ENCODE data around the gene PDXP.

The PDXP gene

DNA sequence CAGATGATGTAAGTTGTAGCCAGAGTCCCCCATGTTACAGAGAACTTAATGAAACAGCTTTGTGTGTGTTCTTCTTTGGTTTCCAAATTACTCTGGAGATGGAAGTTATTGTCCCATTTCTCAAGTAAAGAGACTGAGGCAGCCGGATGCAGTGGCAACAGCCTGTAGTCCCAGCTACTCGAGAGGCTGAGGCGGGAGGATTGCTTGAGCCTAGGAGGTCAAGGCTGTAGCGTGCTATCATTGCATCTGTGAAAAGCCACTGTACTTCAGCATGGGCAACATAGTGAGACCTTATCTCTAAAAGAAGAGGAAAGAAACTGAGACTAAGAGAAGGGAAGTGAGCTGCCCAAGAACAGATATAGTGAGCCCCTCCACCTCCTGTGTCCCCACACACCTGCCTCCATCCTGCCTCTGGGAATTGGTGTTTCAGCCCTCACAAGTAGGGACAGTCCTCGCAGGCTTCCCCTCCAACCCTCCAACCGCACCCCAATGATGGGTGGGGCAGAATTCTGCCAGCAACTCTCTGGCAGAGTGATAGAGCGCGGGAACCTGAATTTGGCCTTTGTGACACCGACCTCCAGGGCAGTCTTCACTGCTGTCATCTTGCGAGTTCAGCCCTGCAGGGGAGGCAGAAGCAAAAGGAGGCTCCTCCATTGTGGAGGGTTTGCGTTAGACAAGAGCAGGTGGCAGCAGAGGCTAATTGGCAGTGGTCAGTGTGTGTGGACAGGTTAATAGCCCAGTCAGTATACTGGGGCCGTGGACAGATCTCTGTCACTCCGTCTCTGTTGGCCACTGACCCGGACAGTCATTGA lies 1.6 kb downstream of the PDXP start:
- peak overlapping the region; percentile 56 for H3K4me3 ChIP-seq (ENCODE audit: low read length)
- TF ChIP-seq, protein P1, sequence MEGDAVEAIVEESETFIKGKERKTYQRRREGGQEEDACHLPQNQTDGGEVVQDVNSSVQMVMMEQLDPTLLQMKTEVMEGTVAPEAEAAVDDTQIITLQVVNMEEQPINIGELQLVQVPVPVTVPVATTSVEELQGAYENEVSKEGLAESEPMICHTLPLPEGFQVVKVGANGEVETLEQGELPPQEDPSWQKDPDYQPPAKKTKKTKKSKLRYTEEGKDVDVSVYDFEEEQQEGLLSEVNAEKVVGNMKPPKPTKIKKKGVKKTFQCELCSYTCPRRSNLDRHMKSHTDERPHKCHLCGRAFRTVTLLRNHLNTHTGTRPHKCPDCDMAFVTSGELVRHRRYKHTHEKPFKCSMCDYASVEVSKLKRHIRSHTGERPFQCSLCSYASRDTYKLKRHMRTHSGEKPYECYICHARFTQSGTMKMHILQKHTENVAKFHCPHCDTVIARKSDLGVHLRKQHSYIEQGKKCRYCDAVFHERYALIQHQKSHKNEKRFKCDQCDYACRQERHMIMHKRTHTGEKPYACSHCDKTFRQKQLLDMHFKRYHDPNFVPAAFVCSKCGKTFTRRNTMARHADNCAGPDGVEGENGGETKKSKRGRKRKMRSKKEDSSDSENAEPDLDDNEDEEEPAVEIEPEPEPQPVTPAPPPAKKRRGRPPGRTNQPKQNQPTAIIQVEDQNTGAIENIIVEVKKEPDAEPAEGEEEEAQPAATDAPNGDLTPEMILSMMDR (IDR thresholded peaks at IDR 0.05; ENCODE audit: insufficient read depth, low read depth, low read length, missing control alignments) = no peak
- DNase-seq (ENCODE audit: low read depth) = no peak

DNA sequence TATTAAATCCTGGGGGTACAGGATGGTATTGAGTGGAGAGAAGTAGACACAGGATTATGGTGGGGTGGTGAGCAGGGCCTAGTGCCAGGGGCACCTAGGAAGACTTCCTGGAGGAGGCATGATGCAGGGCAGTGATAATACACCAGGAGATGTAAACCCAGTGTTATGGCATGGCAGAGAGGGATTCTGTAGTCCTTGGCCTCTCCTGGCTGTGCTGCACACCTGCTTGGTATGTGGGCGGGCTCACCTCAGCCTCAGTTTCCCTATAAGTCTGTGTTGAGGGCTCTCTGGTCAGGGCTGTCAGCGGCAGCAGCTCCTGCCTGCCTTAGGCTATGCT lies 2.2 kb downstream of the PDXP start:
- DNase-seq (ENCODE audit: low read depth) = no peak
- no peak overlapping the region for H3K4me3 ChIP-seq (ENCODE audit: low read length)
- TF ChIP-seq, protein P1 (IDR thresholded peaks at IDR 0.05; ENCODE audit: insufficient read depth, low read depth, low read length, missing control alignments) = no peak

DNA sequence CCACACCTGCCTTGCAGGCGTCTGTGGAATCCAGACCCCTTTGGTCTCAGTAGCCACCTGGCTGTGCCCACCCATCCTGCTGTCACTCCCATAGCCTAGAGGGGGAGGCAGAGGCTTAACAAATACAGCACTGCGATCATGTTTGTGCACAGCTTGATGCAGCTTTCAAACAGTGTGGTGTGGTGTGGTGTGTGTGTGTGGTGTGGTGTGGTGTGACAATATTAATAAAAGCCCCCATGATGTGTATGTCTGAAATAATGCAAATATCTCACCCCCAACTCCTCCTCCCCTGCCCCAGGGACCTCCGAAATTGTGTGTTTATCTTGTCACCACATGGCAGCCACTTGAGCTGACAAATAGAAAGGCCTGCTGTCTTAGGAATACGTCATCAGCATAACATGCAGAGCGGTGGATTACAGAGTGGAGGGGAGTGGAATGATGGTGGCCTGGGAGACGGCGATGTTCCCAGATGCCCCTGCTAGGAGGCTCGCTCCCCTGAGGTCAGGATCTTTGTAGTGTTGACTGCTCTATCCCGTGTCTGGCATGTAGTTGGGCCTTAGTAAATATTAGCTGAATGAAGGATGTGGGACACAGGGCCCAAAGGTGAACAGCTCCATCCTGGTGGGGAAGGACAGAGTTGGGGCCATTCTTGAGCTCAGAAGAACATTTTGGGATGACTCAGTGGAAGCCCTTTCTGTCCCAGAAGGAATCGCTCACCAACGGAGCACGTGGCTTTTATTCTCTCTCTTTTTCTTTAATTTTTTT lies 2.8 kb downstream of the PDXP start:
- TF ChIP-seq, protein P1 (IDR thresholded peaks at IDR 0.05; ENCODE audit: insufficient read depth, low read depth, low read length, missing control alignments) = peak; percentile 58
- no peak for DNase-seq (ENCODE audit: low read depth)
- H3K4me3 ChIP-seq (ENCODE audit: low read length) = no peak overlapping the region

DNA sequence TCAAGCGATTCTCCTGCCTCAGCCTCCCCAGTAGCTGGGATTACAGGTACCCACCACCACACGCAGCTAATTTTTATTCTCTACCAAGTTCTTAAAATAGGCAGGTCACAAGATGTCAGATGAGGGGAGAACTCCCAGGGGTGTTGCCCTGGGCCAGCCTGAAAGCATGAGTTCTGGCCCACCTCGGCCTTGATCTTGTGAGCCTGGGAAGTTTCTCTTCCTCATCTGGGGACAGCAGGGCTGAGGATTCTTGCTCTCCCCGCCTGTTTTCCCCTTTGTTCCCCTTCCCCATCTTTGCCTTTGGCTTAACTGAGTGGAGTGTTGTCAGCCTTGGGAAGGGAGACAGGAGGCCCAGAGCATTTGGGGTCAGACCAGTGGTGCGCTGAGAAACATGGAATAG lies 3.5 kb downstream of the PDXP start:
- TF ChIP-seq, protein P1 (IDR thresholded peaks at IDR 0.05; ENCODE audit: insufficient read depth, low read depth, low read length, missing control alignments) = no peak
- no peak overlapping the region for H3K4me3 ChIP-seq (ENCODE audit: low read length)
- no peak for DNase-seq (ENCODE audit: low read depth)

DNA sequence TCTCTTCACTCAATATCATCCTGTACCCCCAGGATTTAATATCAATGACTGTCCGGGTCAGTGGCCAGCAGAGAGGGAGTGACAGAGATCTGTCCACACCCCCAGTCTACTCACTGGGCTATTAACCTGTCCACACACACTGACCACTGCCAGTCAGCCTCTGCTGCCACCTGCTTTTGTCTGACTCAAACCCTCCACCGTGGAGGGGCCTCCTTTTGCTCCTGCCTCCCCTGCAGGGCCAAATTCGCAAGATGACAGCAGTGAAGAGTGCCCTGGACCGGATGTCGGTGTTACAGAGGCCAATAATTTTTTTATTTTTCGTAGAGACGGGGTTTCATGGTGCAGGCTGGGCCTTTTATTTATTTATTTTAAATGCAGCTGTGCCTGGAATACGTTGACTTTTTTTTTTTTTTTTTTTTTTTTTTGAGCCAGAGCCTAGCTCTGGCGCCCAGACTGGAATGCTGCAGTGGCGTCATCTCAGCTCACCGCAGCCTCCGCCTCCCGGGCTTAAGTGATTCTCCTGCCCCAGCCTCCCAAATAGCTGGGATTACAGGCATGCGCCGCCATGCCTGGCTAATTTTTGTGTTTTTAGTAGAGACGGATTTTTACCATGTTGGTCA lies 5.1 kb downstream of the PDXP start:
- TF ChIP-seq, protein P1 (IDR thresholded peaks at IDR 0.05; ENCODE audit: insufficient read depth, low read depth, low read length, missing control alignments) = no peak
- H3K4me3 ChIP-seq (ENCODE audit: low read length) = no peak overlapping the region
- DNase-seq (ENCODE audit: low read depth) = no peak

DNA sequence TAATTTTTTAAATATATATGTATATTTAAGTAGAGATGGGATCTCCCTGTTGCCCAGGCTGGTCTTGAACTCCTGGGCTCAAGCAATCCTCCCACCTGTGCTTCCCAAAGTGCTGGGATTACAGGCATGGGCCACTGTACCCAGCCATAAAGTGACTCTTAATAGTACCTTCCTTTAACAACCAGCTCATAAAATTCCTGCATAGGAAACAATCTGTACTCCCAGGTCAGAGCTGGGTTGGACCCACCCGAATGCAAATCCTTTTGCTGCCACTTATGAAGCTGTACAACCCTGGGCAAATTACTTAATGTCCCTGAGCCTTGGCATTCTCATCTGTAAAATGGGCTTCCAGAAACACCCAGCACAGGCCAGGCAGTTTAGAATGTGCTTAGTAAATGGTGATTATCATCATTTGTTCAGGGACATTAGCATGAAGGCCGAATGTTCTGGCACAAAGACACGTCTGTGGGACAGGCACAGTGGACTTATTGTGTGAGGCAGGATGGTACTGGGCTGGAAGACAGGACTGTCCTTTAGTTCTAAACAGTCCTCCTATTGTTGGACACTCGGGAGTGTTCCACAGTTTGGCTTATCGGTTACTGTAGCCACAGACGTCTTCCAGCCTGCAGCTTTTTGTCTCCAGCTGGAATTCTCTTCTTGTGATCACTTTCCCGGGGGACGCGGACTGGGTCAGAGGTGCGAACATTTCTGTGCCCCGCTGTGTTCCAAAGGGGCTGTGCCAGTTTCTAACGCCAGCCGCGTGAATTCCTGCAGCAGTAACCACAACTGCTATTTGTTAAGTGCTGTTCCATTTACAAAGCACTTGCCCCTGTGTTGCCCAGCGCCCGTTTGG lies 6.0 kb downstream of the PDXP start:
- H3K4me3 ChIP-seq (ENCODE audit: low read length) = no peak overlapping the region
- DNase-seq (ENCODE audit: low read depth) = no peak
- TF ChIP-seq, protein P1 (IDR thresholded peaks at IDR 0.05; ENCODE audit: insufficient read depth, low read depth, low read length, missing control alignments) = no peak

All from epithelial cell of esophagus (primary cell).